HuH-7.5 (cell line): ENCODE data around the gene SLC34A3.

ENCODE experiments used
- DNase-seq: peaks from one replicate; pipeline ENCODE4 v3.0.0; 2011; ENCODE audit warnings: low spot score

SLC34A3 gene

GRCh38 chr9:137217276-137218211 is 13.2 kb upstream of the SLC34A3 start:
- DNase-seq: no peak

- DNase-seq: no peak
Observed at GRCh38 chr9:137218212-137218753, 12.4 kb upstream of the SLC34A3 start.

GRCh38 chr9:137218754-137219271 is 11.9 kb upstream of the SLC34A3 start:
- peak; percentile 80 for DNase-seq

- no peak for DNase-seq
Observed at GRCh38 chr9:137219757-137220316, 10.9 kb upstream of the SLC34A3 start.

GRCh38 chr9:137220317-137221094 is 10.2 kb upstream of the SLC34A3 start:
- DNase-seq: no peak

- no peak for DNase-seq
Observed at GRCh38 chr9:137221095-137221505, 9.6 kb upstream of the SLC34A3 start.

- DNase-seq: peak; percentile 79
Observed at GRCh38 chr9:137221506-137222111, 9.1 kb upstream of the SLC34A3 start.

- peak; percentile 86 for DNase-seq
Observed at GRCh38 chr9:137222190-137223077, 8.3 kb upstream of the SLC34A3 start, which contains the start of gene RNF208. RNF208 (minus strand) TSS chr9:137222240; CDS start chr9:137221212, 1,028 bp downstream.

- DNase-seq: peak; percentile 99
Observed at GRCh38 chr9:137223078-137223970, 7.4 kb upstream of the SLC34A3 start.

- DNase-seq: no peak
Observed at GRCh38 chr9:137224830-137225694, 5.6 kb upstream of the SLC34A3 start, which contains the start of gene CYSRT1. CYSRT1 (plus strand) TSS chr9:137225174; CDS start chr9:137225622, 448 bp downstream.

- DNase-seq: no peak
Observed at GRCh38 chr9:137225699-137226331, 4.9 kb upstream of the SLC34A3 start.

GRCh38 chr9:137226338-137227053 is 4.2 kb upstream of the SLC34A3 start:
- DNase-seq: no peak

GRCh38 chr9:137227054-137227852 is 3.4 kb upstream of the SLC34A3 start, which contains the start of gene RNF224:
RNF224 (plus strand) TSS chr9:137227502; CDS start chr9:137228336, 834 bp downstream.
- peak; percentile 98 for DNase-seq

GRCh38 chr9:137227853-137228505 is 2.7 kb upstream of the SLC34A3 start:
- DNase-seq: no peak

GRCh38 chr9:137228506-137228967 is 2.2 kb upstream of the SLC34A3 start:
- no peak for DNase-seq
